Measurements from ENCODE around the gene TRIO. TPM values are rescaled to one million over a fixed set of nuclear protein-coding genes. Genes with fewer than 3 reads are reported as not detected.
A peak's percentile ranks its signal among the peaks of the same experiment; 100 is the strongest.

Gene TRIO
- total and polyA plus RNA-seq, 12 donors = 26.2 to 85.2 (median 61.9) TPM

DNA sequence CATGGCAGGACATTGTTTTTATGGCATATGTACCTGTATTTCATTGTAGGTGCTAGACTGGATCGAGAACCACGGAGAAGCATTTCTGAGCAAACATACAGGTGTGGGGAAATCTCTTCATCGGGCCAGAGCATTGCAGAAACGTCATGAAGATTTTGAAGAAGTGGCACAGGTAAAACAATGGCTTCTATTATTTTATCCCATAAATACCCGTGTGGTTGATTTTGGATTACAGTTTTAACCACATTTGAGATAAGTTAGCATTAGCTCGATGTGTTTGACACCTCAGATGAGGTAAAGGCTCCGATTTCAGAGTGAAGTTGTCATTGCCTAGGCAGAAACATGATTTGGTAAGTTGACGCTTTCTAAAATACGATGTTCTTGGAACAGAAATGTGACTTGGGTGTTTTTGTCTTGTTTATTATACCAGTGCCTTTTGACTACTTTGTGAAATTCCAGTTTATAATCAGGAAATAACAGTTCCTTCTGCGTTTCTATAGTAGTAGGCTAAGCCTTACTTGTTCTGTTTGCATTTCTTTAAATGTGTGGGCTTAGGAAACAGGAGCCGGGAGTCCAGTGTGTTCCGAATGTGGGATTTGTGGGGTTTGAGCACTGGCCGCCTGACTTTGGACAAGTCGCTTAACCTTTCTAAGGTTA lies 187.7 kb downstream of the TRIO start:
- H3K4me1 ChIP-seq = peaks cover 0 to 22% (median 7%) of the 10 kb centered on the region in 9 donors
- ATAC-seq (no peak), DNase-seq (no peak)
- no peak overlapping the region for H3K4me3 ChIP-seq
- TF ChIP-seq, protein P1, sequence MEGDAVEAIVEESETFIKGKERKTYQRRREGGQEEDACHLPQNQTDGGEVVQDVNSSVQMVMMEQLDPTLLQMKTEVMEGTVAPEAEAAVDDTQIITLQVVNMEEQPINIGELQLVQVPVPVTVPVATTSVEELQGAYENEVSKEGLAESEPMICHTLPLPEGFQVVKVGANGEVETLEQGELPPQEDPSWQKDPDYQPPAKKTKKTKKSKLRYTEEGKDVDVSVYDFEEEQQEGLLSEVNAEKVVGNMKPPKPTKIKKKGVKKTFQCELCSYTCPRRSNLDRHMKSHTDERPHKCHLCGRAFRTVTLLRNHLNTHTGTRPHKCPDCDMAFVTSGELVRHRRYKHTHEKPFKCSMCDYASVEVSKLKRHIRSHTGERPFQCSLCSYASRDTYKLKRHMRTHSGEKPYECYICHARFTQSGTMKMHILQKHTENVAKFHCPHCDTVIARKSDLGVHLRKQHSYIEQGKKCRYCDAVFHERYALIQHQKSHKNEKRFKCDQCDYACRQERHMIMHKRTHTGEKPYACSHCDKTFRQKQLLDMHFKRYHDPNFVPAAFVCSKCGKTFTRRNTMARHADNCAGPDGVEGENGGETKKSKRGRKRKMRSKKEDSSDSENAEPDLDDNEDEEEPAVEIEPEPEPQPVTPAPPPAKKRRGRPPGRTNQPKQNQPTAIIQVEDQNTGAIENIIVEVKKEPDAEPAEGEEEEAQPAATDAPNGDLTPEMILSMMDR (IDR thresholded peaks at IDR 0.05) = no peak
- H3K9me3 ChIP-seq = no peaks in the 10 kb centered on the region
- no peaks in the 10 kb centered on the region for H3K27me3 ChIP-seq
- WGBS, 2 donors = 87 to 89% methylated on average over 14 of the region's 14 CpGs
- intact Hi-C loops (cut with DNase I) = loop anchor here in 1 of 10 donors (10.0 kb wide), 1 partner anchor 226 kb away; no protein-coding TSS in a partner anchor
- peak overlapping the region in 1 of 10 donors; percentile 8 for H3K27ac ChIP-seq
- H3K36me3 ChIP-seq = peaks cover 0 to 84% (median 8%) of the 10 kb centered on the region in 9 donors

DNA sequence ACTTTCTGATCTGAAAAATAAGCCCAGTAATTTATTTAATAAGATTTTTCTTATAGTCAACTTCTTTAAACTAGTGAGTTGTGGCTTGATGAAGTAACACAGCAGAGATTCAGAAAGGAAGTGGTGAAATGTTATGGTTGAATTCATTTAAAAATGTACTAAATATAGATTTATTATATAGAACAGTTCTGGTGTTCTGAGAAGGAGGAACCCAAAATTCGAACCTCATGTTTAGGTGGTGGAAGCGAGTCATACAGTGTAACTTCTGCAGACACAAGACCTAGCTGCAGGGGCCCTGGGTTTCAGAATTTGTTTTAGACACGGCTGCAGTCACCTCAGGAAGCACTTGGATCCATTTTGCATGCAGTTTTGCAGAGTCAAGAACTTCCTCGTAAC lies 188.2 kb downstream of the TRIO start:
- Histone ChIP-seq H3K27ac (peak overlapping the region in 1 of 10 donors; percentile 8), H3K9me3 (no peaks in the 10 kb centered on the region), H3K36me3 (peaks cover 0 to 89% (median 8%) of the 10 kb centered on the region in 9 donors), H3K4me3 (no peak overlapping the region), H3K27me3 (no peaks in the 10 kb centered on the region), H3K4me1 (peaks cover 0 to 21% (median 2%) of the 10 kb centered on the region in 9 donors)
- WGBS, 2 donors = 82 to 84% methylated on average over 4 of the region's 4 CpGs
- no peak for DNase-seq
- ATAC-seq = no peak
- TF ChIP-seq, protein P1 (IDR thresholded peaks at IDR 0.05) = no peak
- intact Hi-C loops (cut with DNase I) = loop anchor here in 1 of 10 donors (10.0 kb wide), 1 partner anchor 227 kb away; no protein-coding TSS in a partner anchor

DNA sequence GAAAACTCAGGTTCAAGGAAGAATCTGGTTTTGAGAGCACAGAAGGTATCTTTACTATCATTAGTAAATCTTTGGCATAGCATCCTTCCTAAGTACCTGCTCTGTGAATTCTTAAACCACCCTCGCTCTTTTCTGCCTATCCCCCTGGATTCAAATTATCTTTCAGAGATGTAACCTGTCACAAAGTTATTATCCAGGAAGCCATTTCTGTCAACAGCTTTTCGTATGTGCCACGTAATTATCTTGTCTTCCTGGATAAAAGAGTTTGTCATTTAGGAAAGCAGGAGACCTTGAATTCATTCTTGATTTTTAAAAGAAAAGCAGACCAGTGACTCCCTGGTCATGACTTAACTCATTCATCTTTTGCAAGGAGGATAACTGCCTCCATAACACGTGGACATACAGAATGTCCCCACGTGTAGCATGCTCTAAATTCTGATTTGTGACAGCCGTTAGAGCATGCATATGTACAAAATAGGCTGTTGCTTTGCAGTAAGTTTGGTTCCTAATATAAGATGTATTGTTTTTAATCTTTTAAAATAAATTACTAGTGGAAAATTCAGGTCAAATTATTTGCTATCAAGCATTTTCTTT lies 189.0 kb downstream of the TRIO start:
- TF ChIP-seq, protein P1 (IDR thresholded peaks at IDR 0.05) = no peak
- Histone ChIP-seq H3K27me3 (no peaks in the 10 kb centered on the region), H3K27ac (no peak overlapping the region), H3K4me3 (no peak overlapping the region), H3K4me1 (peaks cover 0 to 19% (median 0%) of the 10 kb centered on the region in 9 donors), H3K9me3 (no peaks in the 10 kb centered on the region), H3K36me3 (peaks cover 0 to 97% (median 9%) of the 10 kb centered on the region in 9 donors)
- ATAC-seq (no peak), DNase-seq (no peak)
- WGBS, 2 donors = 71 to 75% methylated on average over 6 of the region's 6 CpGs
- intact Hi-C loops (cut with DNase I) = loop anchor here in 1 of 10 donors (10.0 kb wide), 1 partner anchor 227 kb away; no protein-coding TSS in a partner anchor

DNA sequence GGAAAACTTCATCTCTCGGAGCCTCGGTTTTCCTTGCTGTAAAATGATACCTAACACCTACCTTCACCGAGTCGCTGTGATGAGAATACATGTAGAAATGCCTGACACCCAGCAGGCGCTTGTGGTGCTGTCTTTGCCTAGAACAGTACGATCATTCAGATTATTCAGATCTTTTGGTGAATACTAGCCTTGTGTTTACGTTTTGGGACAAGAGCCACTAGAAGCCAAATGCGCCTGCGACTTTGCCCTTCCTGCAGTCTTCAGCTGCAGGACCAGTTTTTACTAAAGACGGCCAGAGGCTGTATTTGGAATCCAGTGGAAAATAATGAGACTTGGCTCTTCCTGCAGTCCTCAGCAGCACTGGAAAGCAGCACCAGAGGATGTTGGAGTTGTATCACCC lies 189.6 kb downstream of the TRIO start:
- H3K4me1 ChIP-seq = peaks cover 0 to 19% (median 0%) of the 10 kb centered on the region in 9 donors
- TF ChIP-seq, protein P1 (IDR thresholded peaks at IDR 0.05) = no peak
- no peak for DNase-seq
- intact Hi-C loops (cut with DNase I) = loop anchor here in 1 of 10 donors (10.0 kb wide), 1 partner anchor 228 kb away; no protein-coding TSS in a partner anchor
- no peak overlapping the region for H3K27ac ChIP-seq
- peaks cover 0 to 100% (median 15%) of the 10 kb centered on the region in 9 donors for H3K36me3 ChIP-seq
- H3K27me3 ChIP-seq = no peaks in the 10 kb centered on the region
- 90 to 92% methylated on average over 10 of the region's 10 CpGs for WGBS, 2 donors
- H3K4me3 ChIP-seq = no peak overlapping the region
- ATAC-seq = no peak
- H3K9me3 ChIP-seq = no peaks in the 10 kb centered on the region

Measured in heart right ventricle (tissue), 16 donors.